Fibroblast of lung (primary cell): ENCODE results near the gene SUSD1.
"Not testable (repeated sequence)": the region's sequence is repeated elsewhere in the genome, so short reads cannot be mapped to it uniquely, and the experiment has no call there.

Experiments used
- CTCF ChIP-seq, 2 donors: IDR thresholded peaks in 1 of 2; conservative IDR thresholded peaks in 1 of 2; 1 replicate in 1 of 2; 2 replicates in 1 of 2; pipeline ENCODE4 v1.5.1; 2011 to 2012; ENCODE audit warnings: low read length in 2 of 2, control low read depth in 1 of 2, inconsistent platforms in 1 of 2, low read depth in 1 of 2, mild to moderate bottlenecking in 1 of 2
- EZH2 ChIP-seq: IDR thresholded peaks from 2 replicates; pipeline ENCODE4 v1.5.1; 2012; ENCODE audit warnings: low read length, control low read depth, mild to moderate bottlenecking; ENCODE audit errors: missing control alignments

GRCh38 chr9:112128399-112128798 is 46.7 kb downstream of the SUSD1 start:
- not testable (repeated sequence) for TF ChIP-seq EZH2; CTCF (conservative IDR thresholded peaks at IDR 0.05 in 1 of 2, IDR thresholded peaks at IDR 0.05 in 1 of 2; ENCODE audit: low read depth in 1 of 2, low read length in 2 of 2)
